Mesenchymal stem cell (in vitro differentiated cells and primary cell): ENCODE results near the gene PLXND1.

Experiments
- DNase-seq: peaks from one replicate; pipeline ENCODE4 v3.0.0-alpha.2; 2013
- H2AFZ ChIP-seq: one replicate; pipeline ENCODE4 v1.6.1; 2013; ENCODE audit warnings: low read depth, mild to moderate bottlenecking, control low read depth, inconsistent platforms, low read length, moderate library complexity
- H2AK5ac ChIP-seq: 2 replicates; pipeline ENCODE4 v1.6.1; 2013; ENCODE audit warnings: low read length, moderate library complexity, mild to moderate bottlenecking, inconsistent platforms; ENCODE audit not compliant: severe bottlenecking
- H2BK120ac ChIP-seq: one replicate; pipeline ENCODE4 v1.6.1; 2013; ENCODE audit warnings: low read depth, mild to moderate bottlenecking, inconsistent platforms, low read length, moderate library complexity
- H2BK12ac ChIP-seq, 2 experiments: one replicate each; pipeline ENCODE4 v1.6.1; 2013; ENCODE audit warnings: inconsistent platforms in 2 of 2, low read length in 2 of 2, mild to moderate bottlenecking in 2 of 2, moderate library complexity in 2 of 2, control low read depth in 1 of 2
- H2BK15ac ChIP-seq: one replicate; pipeline ENCODE4 v1.6.1; 2013; ENCODE audit warnings: mild to moderate bottlenecking, low read depth, inconsistent platforms; ENCODE audit not compliant: poor library complexity, severe bottlenecking
- H2BK5ac ChIP-seq: 2 replicates; pipeline ENCODE4 v1.6.1; 2013; ENCODE audit warnings: low read depth, mild to moderate bottlenecking, low read length, control low read depth, inconsistent platforms; ENCODE audit not compliant: poor library complexity, severe bottlenecking
- H3K14ac ChIP-seq, 2 experiments: one replicate each; pipeline ENCODE4 v1.6.1; 2013; ENCODE audit warnings: inconsistent platforms in 2 of 2, low read length in 2 of 2, control low read depth in 1 of 2, mild to moderate bottlenecking in 1 of 2, moderate library complexity in 1 of 2
- H3K18ac ChIP-seq, 2 experiments: one replicate each; pipeline ENCODE4 v1.6.1; 2013; ENCODE audit warnings: inconsistent platforms in 2 of 2, low read length in 2 of 2, control low read depth in 1 of 2, low read depth in 1 of 2, mild to moderate bottlenecking in 1 of 2
- H3K23ac ChIP-seq, 2 experiments: one replicate each; pipeline ENCODE4 v1.6.1; 2013; ENCODE audit warnings: inconsistent platforms in 2 of 2, low read length in 2 of 2, mild to moderate bottlenecking in 2 of 2, moderate library complexity in 2 of 2, control low read depth in 1 of 2
- H3K27ac ChIP-seq: 2 replicates; pipeline ENCODE4 v1.5.1; 2013; ENCODE audit warnings: mild to moderate bottlenecking, moderate library complexity, low read length, control low read depth, inconsistent platforms; ENCODE audit not compliant: poor library complexity, severe bottlenecking
- H3K27me3 ChIP-seq, 2 experiments: 2 replicates each; pipeline versions ENCODE4 v1.6.1 to v1.7.0; 2013; ENCODE audit warnings: low read length in 2 of 2, mild to moderate bottlenecking in 2 of 2, moderate library complexity in 2 of 2, control low read depth in 1 of 2, inconsistent platforms in 1 of 2; ENCODE audit not compliant: control insufficient read depth in 1 of 2, insufficient read depth in 1 of 2
- H3K36me3 ChIP-seq, 2 experiments: 2 replicates each; pipeline versions ENCODE4 v1.6.1 to v1.7.0; 2013; ENCODE audit warnings: low read length in 2 of 2, control low read depth in 1 of 2, inconsistent platforms in 1 of 2, low read depth in 1 of 2, mild to moderate bottlenecking in 1 of 2; ENCODE audit not compliant: insufficient read depth in 2 of 2, control insufficient read depth in 1 of 2
- H3K4ac ChIP-seq, 2 experiments: one replicate each; pipeline ENCODE4 v1.6.1; 2013; ENCODE audit warnings: inconsistent platforms in 2 of 2, low read length in 2 of 2, mild to moderate bottlenecking in 2 of 2, moderate library complexity in 2 of 2, control low read depth in 1 of 2, low read depth in 1 of 2
- H3K4me1 ChIP-seq: 2 replicates; pipeline ENCODE4 v1.6.1; 2013; ENCODE audit warnings: low read depth, low read length, control low read depth; ENCODE audit not compliant: control insufficient read depth, insufficient read depth
- H3K4me2 ChIP-seq: 2 replicates; pipeline ENCODE4 v1.6.1; 2013; ENCODE audit warnings: low read length, mild to moderate bottlenecking, inconsistent platforms; ENCODE audit not compliant: poor library complexity, severe bottlenecking
- H3K4me3 ChIP-seq, 2 experiments: 2 replicates each; pipeline versions ENCODE4 v1.5.1 to v1.7.0; 2013; ENCODE audit warnings: low read length in 2 of 2, mild to moderate bottlenecking in 2 of 2, control low read depth in 1 of 2, low read depth in 1 of 2; ENCODE audit not compliant: insufficient read depth in 1 of 2
- H3K79me1 ChIP-seq: replicated peaks from 2 replicates; pipeline ENCODE4 v1.6.1; 2013; ENCODE audit warnings: mild to moderate bottlenecking, control low read depth, low read length, inconsistent platforms; ENCODE audit not compliant: poor library complexity, severe bottlenecking
- H3K9ac ChIP-seq: 2 replicates; pipeline ENCODE4 v1.7.0; 2013; ENCODE audit warnings: mild to moderate bottlenecking, low read length, moderate library complexity
- H3K9me3 ChIP-seq: 2 replicates; pipeline ENCODE4 v1.7.0; 2013; ENCODE audit warnings: mild to moderate bottlenecking, low read length; ENCODE audit not compliant: control insufficient read depth
- H4K8ac ChIP-seq: one replicate; pipeline ENCODE4 v1.6.1; 2013; ENCODE audit warnings: inconsistent platforms, mild to moderate bottlenecking, low read length, moderate library complexity
- H4K91ac ChIP-seq: one replicate; pipeline ENCODE4 v1.6.1; 2013; ENCODE audit warnings: mild to moderate bottlenecking, low read length, inconsistent platforms
- WGBS: methylation state at CpG from one replicate; pipeline ENCODE4 v1.1.7; 2013; ENCODE audit warnings: mixed read lengths; 5-methylcytosine and 5-hydroxymethylcytosine counted together

The PLXND1 gene

GRCh38 chr3:129582799-129583198, 23.7 kb downstream of the PLXND1 start:
- Histone ChIP-seq H2BK5ac (no peak overlapping the region), H3K18ac (no peak overlapping the region), H3K27me3 (no peaks in the 10 kb centered on the region), H3K79me1 (peaks cover 36% of the 10 kb centered on the region), H2BK120ac (no peak overlapping the region), H3K4me2 (no peak overlapping the region), H2AK5ac (no peak overlapping the region), H3K4ac (no peak overlapping the region), H3K9me3 (no peaks in the 10 kb centered on the region), H3K4me1 (peaks cover 12% of the 10 kb centered on the region), H3K27ac (no peak overlapping the region), H4K91ac (no peak overlapping the region), H3K23ac (no peak overlapping the region), H4K8ac (no peak overlapping the region), H2BK15ac (no peak overlapping the region), H3K4me3 (no peak overlapping the region), H2AFZ (no peak overlapping the region), H2BK12ac (no peak overlapping the region), H3K36me3 (peaks cover 85 to 96% of the 10 kb centered on the region in 2 experiments), H3K9ac (no peak overlapping the region), H3K14ac (no peak overlapping the region)
- DNase-seq: no peak
- 93% methylated on average over 5 of the region's 5 CpGs for WGBS

- Histone ChIP-seq H3K4me1 (peaks cover 23% of the 10 kb centered on the region), H3K18ac (no peak overlapping the region), H4K91ac (no peak overlapping the region), H4K8ac (no peak overlapping the region), H2AK5ac (no peak overlapping the region), H3K79me1 (peaks cover 31% of the 10 kb centered on the region), H3K14ac (no peak overlapping the region), H3K9me3 (no peaks in the 10 kb centered on the region), H2BK15ac (no peak overlapping the region), H3K27ac (no peak overlapping the region), H3K23ac (no peak overlapping the region), H2BK5ac (no peak overlapping the region), H2BK120ac (no peak overlapping the region), H2AFZ (no peak overlapping the region), H2BK12ac (no peak overlapping the region), H3K4me2 (no peak overlapping the region), H3K36me3 (peaks cover 93 to 96% of the 10 kb centered on the region in 2 experiments), H3K4ac (no peak overlapping the region), H3K27me3 (no peaks in the 10 kb centered on the region), H3K9ac (no peak overlapping the region), H3K4me3 (no peak overlapping the region)
- WGBS: 97% methylated on average over 8 of the region's 8 CpGs
- no peak for DNase-seq
These were observed 24.9 kb downstream of the PLXND1 start for GRCh38 chr3:129581623-129582022.

GRCh38 chr3:129579991-129580390, 26.5 kb downstream of the PLXND1 start:
- 92% methylated on average over 10 of the region's 10 CpGs for WGBS
- H4K8ac ChIP-seq: no peak overlapping the region
- H3K18ac ChIP-seq: no peak overlapping the region
- H3K4ac ChIP-seq: no peak overlapping the region
- no peaks in the 10 kb centered on the region for H3K9me3 ChIP-seq
- no peak overlapping the region for H3K23ac ChIP-seq
- H3K4me1 ChIP-seq: peaks cover 37% of the 10 kb centered on the region
- no peak overlapping the region for H2BK12ac ChIP-seq
- H3K4me2 ChIP-seq: no peak overlapping the region
- no peak overlapping the region for H2BK5ac ChIP-seq
- no peak overlapping the region for H2AK5ac ChIP-seq
- H3K9ac ChIP-seq: no peak overlapping the region
- peaks cover 17% of the 10 kb centered on the region for H3K79me1 ChIP-seq
- H3K14ac ChIP-seq: no peak overlapping the region
- peaks cover 92 to 93% of the 10 kb centered on the region in 2 experiments for H3K36me3 ChIP-seq
- H4K91ac ChIP-seq: no peak overlapping the region
- H3K27me3 ChIP-seq: no peaks in the 10 kb centered on the region
- no peak for DNase-seq
- no peak overlapping the region for H2BK15ac ChIP-seq
- no peak overlapping the region for H2AFZ ChIP-seq
- H3K4me3 ChIP-seq: no peak overlapping the region
- H2BK120ac ChIP-seq: no peak overlapping the region
- H3K27ac ChIP-seq: no peak overlapping the region

- Histone ChIP-seq H3K4ac (no peak overlapping the region), H3K4me1 (peaks cover 37% of the 10 kb centered on the region), H3K36me3 (peaks cover 92 to 93% of the 10 kb centered on the region in 2 experiments), H2BK15ac (no peak overlapping the region), H3K4me2 (no peak overlapping the region), H2BK5ac (no peak overlapping the region), H3K27me3 (no peaks in the 10 kb centered on the region), H2BK12ac (no peak overlapping the region), H4K91ac (no peak overlapping the region), H2AK5ac (no peak overlapping the region), H2BK120ac (no peak overlapping the region), H3K23ac (no peak overlapping the region), H3K9me3 (no peaks in the 10 kb centered on the region), H3K79me1 (peaks cover 9% of the 10 kb centered on the region), H3K27ac (no peak overlapping the region), H4K8ac (no peak overlapping the region), H3K14ac (no peak overlapping the region), H2AFZ (no peak overlapping the region), H3K9ac (no peak overlapping the region), H3K4me3 (no peak overlapping the region), H3K18ac (no peak overlapping the region)
- WGBS: 95% methylated on average over 21 of the region's 21 CpGs
- DNase-seq: no peak
These were observed 28.3 kb downstream of the PLXND1 start for GRCh38 chr3:129577925-129578786.
